GM12874 (cell line): ENCODE measurements around the gene EVC2.

Experiments
- TF ChIP-seq, protein P1 (sequence below): IDR thresholded peaks from 2 replicates; pipeline ENCODE4 v1.5.1; 2011; ENCODE audit warnings: low read depth, mild to moderate bottlenecking, control low read depth, low read length, moderate library complexity; ENCODE audit not compliant: insufficient read depth

The EVC2 gene

GRCh38 chr4:5754529-5754881 is 46.1 kb upstream of the EVC2 start:
- TF ChIP-seq, protein P1, sequence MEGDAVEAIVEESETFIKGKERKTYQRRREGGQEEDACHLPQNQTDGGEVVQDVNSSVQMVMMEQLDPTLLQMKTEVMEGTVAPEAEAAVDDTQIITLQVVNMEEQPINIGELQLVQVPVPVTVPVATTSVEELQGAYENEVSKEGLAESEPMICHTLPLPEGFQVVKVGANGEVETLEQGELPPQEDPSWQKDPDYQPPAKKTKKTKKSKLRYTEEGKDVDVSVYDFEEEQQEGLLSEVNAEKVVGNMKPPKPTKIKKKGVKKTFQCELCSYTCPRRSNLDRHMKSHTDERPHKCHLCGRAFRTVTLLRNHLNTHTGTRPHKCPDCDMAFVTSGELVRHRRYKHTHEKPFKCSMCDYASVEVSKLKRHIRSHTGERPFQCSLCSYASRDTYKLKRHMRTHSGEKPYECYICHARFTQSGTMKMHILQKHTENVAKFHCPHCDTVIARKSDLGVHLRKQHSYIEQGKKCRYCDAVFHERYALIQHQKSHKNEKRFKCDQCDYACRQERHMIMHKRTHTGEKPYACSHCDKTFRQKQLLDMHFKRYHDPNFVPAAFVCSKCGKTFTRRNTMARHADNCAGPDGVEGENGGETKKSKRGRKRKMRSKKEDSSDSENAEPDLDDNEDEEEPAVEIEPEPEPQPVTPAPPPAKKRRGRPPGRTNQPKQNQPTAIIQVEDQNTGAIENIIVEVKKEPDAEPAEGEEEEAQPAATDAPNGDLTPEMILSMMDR = no peak

DNA sequence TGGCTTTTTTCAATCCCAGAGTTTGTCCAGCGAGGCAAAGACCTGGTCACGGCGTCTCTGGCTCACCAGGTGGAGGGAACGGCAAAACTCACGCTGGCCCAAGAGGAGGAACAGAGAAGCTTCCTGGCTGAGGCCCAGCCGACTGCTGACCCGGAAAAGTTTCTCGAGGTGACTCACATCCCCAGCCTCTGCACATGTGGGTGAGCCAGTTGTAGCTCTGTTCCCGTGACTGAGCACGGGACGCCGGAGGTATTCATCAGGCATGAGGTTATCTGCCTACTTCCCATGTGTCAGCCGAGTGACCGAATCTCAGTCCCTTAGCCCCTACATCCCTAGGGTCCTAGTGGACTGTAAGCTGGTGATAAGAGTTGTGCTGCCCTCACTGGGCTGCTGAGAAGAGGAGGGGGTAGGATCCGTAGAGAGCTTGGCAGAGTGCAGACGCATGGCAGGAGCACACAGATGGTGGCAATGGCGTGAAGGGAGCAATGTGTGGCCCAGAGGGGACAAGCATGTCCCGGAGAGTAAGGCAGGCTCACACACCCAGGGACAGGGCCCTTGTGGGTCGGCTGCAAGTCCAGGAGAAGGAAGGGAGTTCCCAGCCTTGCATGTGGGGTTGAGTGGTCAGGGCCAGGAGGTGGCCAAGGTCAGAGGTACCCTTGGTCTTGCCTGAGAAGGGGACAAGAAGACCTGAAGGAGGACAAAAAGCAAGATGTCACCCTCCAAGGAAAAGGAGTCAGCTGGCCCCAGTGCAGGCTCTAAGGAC is 45.6 kb upstream of the EVC2 start:
- TF ChIP-seq, protein P1 = no peak

- TF ChIP-seq, protein P1 = no peak
Observed at GRCh38 chr4:5753366-5753765, 45.0 kb upstream of the EVC2 start.

- TF ChIP-seq, protein P1 = no peak
Observed at GRCh38 chr4:5752376-5753184, 44.2 kb upstream of the EVC2 start.

DNA sequence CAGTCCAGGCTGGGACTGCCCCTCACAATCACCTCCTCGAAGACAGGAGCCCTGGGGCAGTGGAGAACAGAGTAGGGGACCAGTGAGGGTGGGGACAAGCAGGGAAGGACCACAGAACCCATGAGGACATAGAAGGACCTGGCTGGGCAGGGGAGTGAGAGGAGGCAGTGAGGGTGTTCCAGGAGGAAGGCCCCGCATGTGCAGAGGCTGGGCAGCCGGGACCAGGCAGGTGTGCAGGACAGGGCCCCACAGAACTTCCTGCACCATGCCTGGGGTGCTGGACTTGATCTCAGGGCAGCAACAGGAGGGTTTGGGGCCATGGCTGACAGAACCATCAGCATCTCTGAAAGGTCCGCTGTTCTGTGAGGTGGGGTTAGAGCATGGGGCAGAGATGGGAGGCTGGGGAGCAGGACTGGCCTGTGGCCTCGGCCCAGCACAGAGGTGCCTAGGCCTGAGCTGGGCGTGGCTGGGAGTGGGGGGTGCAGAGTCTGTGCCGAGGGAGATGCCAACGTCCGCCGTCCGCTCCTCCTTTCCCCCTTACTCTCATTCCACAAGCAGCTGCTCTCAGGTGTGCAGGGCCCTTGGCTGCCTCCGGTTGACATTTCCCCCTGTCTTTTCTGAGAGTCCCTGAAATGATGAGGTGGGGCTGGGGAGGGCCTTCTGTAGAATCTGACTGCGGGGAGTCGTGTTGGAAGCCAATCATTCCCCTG is 43.5 kb upstream of the EVC2 start:
- TF ChIP-seq, protein P1 = no peak

GRCh38 chr4:5750946-5751665 is 42.7 kb upstream of the EVC2 start:
- TF ChIP-seq, protein P1 = no peak
